ENCODE data around the gene DTX1.
"Not testable (repeated sequence)": the region's sequence is repeated elsewhere in the genome, so short reads cannot be mapped to it uniquely, and the experiment has no call there.

DTX1 gene

GRCh38 chr12:113112043-113112899, 55.7 kb downstream of the DTX1 start:
- no peak for DNase-seq (ENCODE audit: low read depth in 1 of 2, low spot score in 1 of 2)

- DNase-seq (ENCODE audit: low read depth in 1 of 2, low spot score in 1 of 2) = no peak
These were observed 56.9 kb downstream of the DTX1 start for GRCh38 chr12:113113397-113113796.

- DNase-seq (ENCODE audit: low read depth in 1 of 2, low spot score in 1 of 2) = no peak
These were observed 58.1 kb downstream of the DTX1 start for GRCh38 chr12:113114447-113115178.

- no peak for DNase-seq (ENCODE audit: low read depth in 1 of 2, low spot score in 1 of 2)
These were observed 59.1 kb downstream of the DTX1 start for GRCh38 chr12:113115455-113116126.

- DNase-seq (ENCODE audit: low read depth in 1 of 2, low spot score in 1 of 2) = no peak
These were observed 60.3 kb downstream of the DTX1 start for GRCh38 chr12:113116875-113117274.

GRCh38 chr12:113117684-113118083, 61.2 kb downstream of the DTX1 start:
- DNase-seq (ENCODE audit: low read depth in 1 of 2, low spot score in 1 of 2) = not testable (repeated sequence)

GRCh38 chr12:113118142-113118541, 61.6 kb downstream of the DTX1 start:
- no peak for DNase-seq (ENCODE audit: low read depth in 1 of 2, low spot score in 1 of 2)

- DNase-seq (ENCODE audit: low read depth in 1 of 2, low spot score in 1 of 2) = no peak
These were observed 63.6 kb downstream of the DTX1 start for GRCh38 chr12:113119980-113120669.

GRCh38 chr12:113120670-113121370, 64.3 kb downstream of the DTX1 start:
- DNase-seq (ENCODE audit: low read depth in 1 of 2, low spot score in 1 of 2) = no peak

- DNase-seq (ENCODE audit: low read depth in 1 of 2, low spot score in 1 of 2) = no peak
These were observed 71.3 kb downstream of the DTX1 start for GRCh38 chr12:113127791-113128199.

- no peak for DNase-seq (ENCODE audit: low read depth in 1 of 2, low spot score in 1 of 2)
These were observed 72.5 kb downstream of the DTX1 start for GRCh38 chr12:113128802-113129663.

- no peak for DNase-seq (ENCODE audit: low read depth in 1 of 2, low spot score in 1 of 2)
These were observed 73.3 kb downstream of the DTX1 start for GRCh38 chr12:113129664-113130456.

GRCh38 chr12:113130457-113131135, 74.1 kb downstream of the DTX1 start:
- DNase-seq (ENCODE audit: low read depth in 1 of 2, low spot score in 1 of 2) = no peak

GRCh38 chr12:113131556-113131955, 75.0 kb downstream of the DTX1 start:
- no peak for DNase-seq (ENCODE audit: low read depth in 1 of 2, low spot score in 1 of 2)

- no peak for DNase-seq (ENCODE audit: low read depth in 1 of 2, low spot score in 1 of 2)
These were observed 76.5 kb downstream of the DTX1 start for GRCh38 chr12:113133036-113133435.

GRCh38 chr12:113133666-113134065, 77.1 kb downstream of the DTX1 start:
- DNase-seq (ENCODE audit: low read depth in 1 of 2, low spot score in 1 of 2) = no peak

- no peak for DNase-seq (ENCODE audit: low read depth in 1 of 2, low spot score in 1 of 2)
These were observed 77.5 kb downstream of the DTX1 start for GRCh38 chr12:113134071-113134470.

- DNase-seq (ENCODE audit: low read depth in 1 of 2, low spot score in 1 of 2) = no peak
These were observed 78.0 kb downstream of the DTX1 start for GRCh38 chr12:113134521-113134951.

All from activated T-helper 1 cell treated with anti-CD3 and anti-CD28 coated beads, Interleukin-2, amount 50 U/mL, for 16 hours (primary cell).